ENCODE results near the gene TARS1. TPM values are rescaled to one million over a fixed set of nuclear protein-coding genes. Genes with fewer than 3 reads are reported as not detected.

The TARS1 gene
- total and polyA plus RNA-seq, 2 of the 4 experiments (the other 2 are of a cell fraction), result 90.8 to 175 TPM

DNA sequence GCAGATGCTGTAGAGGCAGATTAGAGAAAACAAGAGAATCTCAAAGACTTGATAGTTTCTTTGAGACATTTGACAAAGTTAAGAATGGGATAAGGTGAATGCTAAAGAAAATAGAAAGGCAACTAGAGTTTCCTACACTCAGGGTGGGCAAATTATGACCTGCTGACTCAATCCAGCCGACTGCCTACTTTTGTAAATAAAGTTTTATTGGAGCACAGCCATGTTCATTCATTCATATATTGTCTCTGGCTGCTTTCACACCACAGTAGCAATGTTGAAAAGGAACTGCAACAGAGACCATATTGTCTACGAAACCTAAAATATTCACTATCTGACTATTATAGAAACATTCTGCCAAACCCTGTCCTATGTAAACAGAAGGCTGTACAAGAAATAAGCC lies 37.6 kb upstream of the TARS1 start:
- intact Hi-C loops (cut with micrococcal nuclease), result no loop called here
- no peak overlapping the region for H3K56ac ChIP-seq (ENCODE audit: extremely low read depth, insufficient read depth, low read length)
- H2BK20ac ChIP-seq (ENCODE audit: low read depth, low read length), result no peak overlapping the region
- no peak for TF ChIP-seq MAFK (IDR thresholded peaks at IDR 0.05; ENCODE audit: low read depth, low read length)
- TF ChIP-seq SMC3 (IDR thresholded peaks at IDR 0.05; ENCODE audit: low read depth, low read length), result no peak
- TF ChIP-seq MAZ (IDR thresholded peaks at IDR 0.05; ENCODE audit: borderline replicate concordance, low read depth, low read length), result no peak
- TF ChIP-seq FOS (IDR thresholded peaks at IDR 0.05; ENCODE audit: low read depth, low read length), result no peak
- TF ChIP-seq RCOR1 (IDR thresholded peaks at IDR 0.05; ENCODE audit: insufficient replicate concordance, low read length), result no peak
- TF ChIP-seq NFE2L2 (IDR thresholded peaks at IDR 0.05; ENCODE audit: low read depth, low read length), result no peak
- no peak for TF ChIP-seq POLR2A (IDR thresholded peaks at IDR 0.05; ENCODE audit: low read depth, low read length)
- TF ChIP-seq RFX5 (IDR thresholded peaks at IDR 0.05; ENCODE audit: low read depth, low read length), result no peak
- no peak for TF ChIP-seq CHD1 (IDR thresholded peaks at IDR 0.05; ENCODE audit: low read depth, low read length)
- TF ChIP-seq BHLHE40 (IDR thresholded peaks at IDR 0.05; ENCODE audit: low read depth, low read length), result no peak
- TF ChIP-seq CEBPB (IDR thresholded peaks at IDR 0.05; ENCODE audit: low read depth, low read length), result no peak
- no peak for TF ChIP-seq MXI1 (IDR thresholded peaks at IDR 0.05; ENCODE audit: borderline replicate concordance, low read depth, low read length)
- TF ChIP-seq RAD21 (IDR thresholded peaks at IDR 0.05; ENCODE audit: low read length), result no peak
- TF ChIP-seq, protein P1, sequence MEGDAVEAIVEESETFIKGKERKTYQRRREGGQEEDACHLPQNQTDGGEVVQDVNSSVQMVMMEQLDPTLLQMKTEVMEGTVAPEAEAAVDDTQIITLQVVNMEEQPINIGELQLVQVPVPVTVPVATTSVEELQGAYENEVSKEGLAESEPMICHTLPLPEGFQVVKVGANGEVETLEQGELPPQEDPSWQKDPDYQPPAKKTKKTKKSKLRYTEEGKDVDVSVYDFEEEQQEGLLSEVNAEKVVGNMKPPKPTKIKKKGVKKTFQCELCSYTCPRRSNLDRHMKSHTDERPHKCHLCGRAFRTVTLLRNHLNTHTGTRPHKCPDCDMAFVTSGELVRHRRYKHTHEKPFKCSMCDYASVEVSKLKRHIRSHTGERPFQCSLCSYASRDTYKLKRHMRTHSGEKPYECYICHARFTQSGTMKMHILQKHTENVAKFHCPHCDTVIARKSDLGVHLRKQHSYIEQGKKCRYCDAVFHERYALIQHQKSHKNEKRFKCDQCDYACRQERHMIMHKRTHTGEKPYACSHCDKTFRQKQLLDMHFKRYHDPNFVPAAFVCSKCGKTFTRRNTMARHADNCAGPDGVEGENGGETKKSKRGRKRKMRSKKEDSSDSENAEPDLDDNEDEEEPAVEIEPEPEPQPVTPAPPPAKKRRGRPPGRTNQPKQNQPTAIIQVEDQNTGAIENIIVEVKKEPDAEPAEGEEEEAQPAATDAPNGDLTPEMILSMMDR (conservative IDR thresholded peaks at IDR 0.05; ENCODE audit: low read depth, low read length), result no peak
- TF ChIP-seq, protein P2, sequence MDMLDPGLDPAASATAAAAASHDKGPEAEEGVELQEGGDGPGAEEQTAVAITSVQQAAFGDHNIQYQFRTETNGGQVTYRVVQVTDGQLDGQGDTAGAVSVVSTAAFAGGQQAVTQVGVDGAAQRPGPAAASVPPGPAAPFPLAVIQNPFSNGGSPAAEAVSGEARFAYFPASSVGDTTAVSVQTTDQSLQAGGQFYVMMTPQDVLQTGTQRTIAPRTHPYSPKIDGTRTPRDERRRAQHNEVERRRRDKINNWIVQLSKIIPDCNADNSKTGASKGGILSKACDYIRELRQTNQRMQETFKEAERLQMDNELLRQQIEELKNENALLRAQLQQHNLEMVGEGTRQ (IDR thresholded peaks at IDR 0.05; ENCODE audit: low read depth, low read length), result no peak
- TF ChIP-seq, protein P3, sequence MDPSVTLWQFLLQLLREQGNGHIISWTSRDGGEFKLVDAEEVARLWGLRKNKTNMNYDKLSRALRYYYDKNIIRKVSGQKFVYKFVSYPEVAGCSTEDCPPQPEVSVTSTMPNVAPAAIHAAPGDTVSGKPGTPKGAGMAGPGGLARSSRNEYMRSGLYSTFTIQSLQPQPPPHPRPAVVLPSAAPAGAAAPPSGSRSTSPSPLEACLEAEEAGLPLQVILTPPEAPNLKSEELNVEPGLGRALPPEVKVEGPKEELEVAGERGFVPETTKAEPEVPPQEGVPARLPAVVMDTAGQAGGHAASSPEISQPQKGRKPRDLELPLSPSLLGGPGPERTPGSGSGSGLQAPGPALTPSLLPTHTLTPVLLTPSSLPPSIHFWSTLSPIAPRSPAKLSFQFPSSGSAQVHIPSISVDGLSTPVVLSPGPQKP (IDR thresholded peaks at IDR 0.05; ENCODE audit: borderline replicate concordance, low read depth, low read length), result no peak
- no peaks in the 10 kb centered on the region for H4K20me1 ChIP-seq (ENCODE audit: insufficient read depth, low read length)
- no peaks in the 10 kb centered on the region for H3K79me1 ChIP-seq (ENCODE audit: low read depth in 1 of 2, low read length in 2 of 2)
- H3K9ac ChIP-seq (ENCODE audit: low read depth, low read length), result no peak overlapping the region
- no peak overlapping the region for H3K14ac ChIP-seq (replicated peaks; ENCODE audit: low read depth, low read length)
- no peak overlapping the region for H3K27ac ChIP-seq (ENCODE audit: insufficient read depth, low read length)
- H3K4me2 ChIP-seq (ENCODE audit: low read depth, low read length), result no peak overlapping the region
- peaks cover 4% of the 10 kb centered on the region; the same call in 1 of the 2 replicates for H3K4me1 ChIP-seq (ENCODE audit: control insufficient read depth, insufficient read depth, low read length)
- H3K4ac ChIP-seq (ENCODE audit: low read depth, low read length), result no peak overlapping the region
- no peak for ATAC-seq (ENCODE audit: low read depth)
- no peak overlapping the region for H4K8ac ChIP-seq (ENCODE audit: low read depth in 2 of 2, low read length in 2 of 2)
- dilution Hi-C loops (cut with HindIII; ENCODE audit: low sequenced_read_pairs, unreplicated experiment), result no loop called here
- H3K23ac ChIP-seq (ENCODE audit: low read depth, low read length), result no peak overlapping the region
- no peak overlapping the region for H4K5ac ChIP-seq (ENCODE audit: low read depth, low read length)
- WGBS, 2 experiments (ENCODE audit: extremely low coverage in 2 of 2, insufficient read length in 1 of 2), result no CpG with 5 or more reads among the region's 2 CpGs
- no peaks in the 10 kb centered on the region for H3K9me3 ChIP-seq (ENCODE audit: control insufficient read depth, insufficient read depth, low read length)
- peaks cover 4% of the 10 kb centered on the region; the same call in 1 of the 2 replicates for H3K9me1 ChIP-seq (ENCODE audit: insufficient read depth, low read length)
- H3K27me3 ChIP-seq (ENCODE audit: control insufficient read depth, insufficient read depth, low read length), result no peaks in the 10 kb centered on the region
- no peak overlapping the region for H2AK9ac ChIP-seq (replicated peaks; ENCODE audit: low read depth, low read length, poor library complexity)
- H2BK5ac ChIP-seq (ENCODE audit: low read depth, low read length, poor library complexity, severe bottlenecking), result no peak overlapping the region
- H2BK15ac ChIP-seq (ENCODE audit: low read depth, low read length), result no peak overlapping the region
- no peak overlapping the region for H2BK120ac ChIP-seq (ENCODE audit: low read depth, low read length)
- ChIA-PET CTCF (no interaction called here), POLR2A (ENCODE audit: unreplicated experiment) (no interaction called here)
- no peak overlapping the region for H4K91ac ChIP-seq (ENCODE audit: insufficient read depth, low read depth, low read length)
- no peak overlapping the region for H3K4me3 ChIP-seq (ENCODE audit: insufficient read depth, low read depth, low read length)
- H2AK5ac ChIP-seq (ENCODE audit: low read depth, low read length), result no peak overlapping the region; the same call in 1 of the 2 replicates
- no peak overlapping the region for H2AFZ ChIP-seq (replicated peaks; ENCODE audit: low read length, poor library complexity)
- no peaks in the 10 kb centered on the region for H3K36me3 ChIP-seq (ENCODE audit: control insufficient read depth, insufficient read depth, low read length)
- H3K18ac ChIP-seq (ENCODE audit: low read depth, low read length), result no peak overlapping the region
- in situ Hi-C loops (cut with MboI; ENCODE audit: low sequenced_read_pairs), result loop anchor here (25.0 kb wide), 1 partner anchor 216 kb away; no protein-coding TSS in a partner anchor
- DNase-seq, result no peak
- no TSS peak for BruUV-seq (replicated peaks)

All from IMR-90 (cell line).